ENCODE results near the gene TPP2.

- TF ChIP-seq EP300 (IDR thresholded peaks at IDR 0.05) (no peak), CTCF (IDR thresholded peaks at IDR 0.05) (no peak), POLR2A (IDR thresholded peaks at IDR 0.05) (no peak)
Measured at GRCh38 chr13:102561933-102562332, 34.9 kb upstream of the TPP2 start.

All from suprapubic skin (tissue), 3 donors.